Ecto neural progenitor cell (in vitro differentiated cells): ENCODE results near the gene C10orf143.
"Not testable (repeated sequence)": the region's sequence is repeated elsewhere in the genome, so short reads cannot be mapped to it uniquely, and the experiment has no call there.

Experiments used
- DNase-seq: peaks from one replicate; pipeline ENCODE4 v3.0.0-alpha.2; 2018; ENCODE audit warnings: low spot score

C10orf143 gene

DNA sequence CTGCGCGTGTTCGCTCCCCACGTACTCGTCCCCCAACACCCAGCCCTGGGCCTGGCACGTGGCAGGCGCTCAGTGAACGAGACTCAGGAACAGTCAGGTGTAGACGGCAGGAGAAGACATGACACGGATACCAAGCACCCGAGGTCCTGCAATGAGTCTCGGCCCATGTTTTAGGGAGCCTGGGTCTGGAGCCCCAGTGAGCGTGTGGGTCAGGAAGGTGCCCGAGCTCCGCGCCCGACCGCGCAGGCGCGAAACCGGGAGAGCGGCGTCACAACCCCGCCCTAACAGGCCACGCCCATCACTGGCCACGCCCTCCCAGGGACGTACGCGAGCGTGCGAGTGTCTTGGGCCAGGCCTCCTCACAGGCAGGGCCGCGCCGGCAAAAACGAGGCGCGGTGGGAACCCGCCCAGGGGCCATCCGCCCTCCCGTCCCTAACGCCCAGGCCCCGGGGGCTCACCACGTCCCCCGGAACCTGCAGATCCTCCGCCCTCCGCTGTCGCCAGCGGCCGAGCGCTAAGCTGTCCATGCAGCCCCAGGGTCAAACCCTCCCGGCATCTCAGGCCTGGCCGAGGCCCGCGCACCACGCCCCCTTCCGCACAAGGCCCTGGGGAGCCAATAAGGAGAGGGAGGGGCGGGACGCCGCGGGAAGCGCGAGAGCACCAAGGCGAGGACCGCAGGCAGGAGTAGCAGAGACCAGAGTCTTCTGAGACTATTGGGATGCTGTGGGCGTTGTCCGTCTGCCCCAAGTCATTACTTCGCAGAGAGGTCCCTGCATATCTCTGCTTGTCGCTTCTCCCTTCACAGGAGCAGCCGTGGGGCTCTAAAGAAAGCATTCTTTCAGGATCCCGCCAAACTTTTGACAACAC is at the start of gene C10orf143:
TSS of gene C10orf143 (minus strand) at position 585 of the 867 bp plus-strand sequence. CDS start at position 527, 58 bp downstream.
- peak; percentile 98 for DNase-seq

GRCh38 chr10:130159192-130159794 is 48.7 kb upstream of the C10orf143 start:
- DNase-seq, result no peak

GRCh38 chr10:130146042-130146441 is 35.4 kb upstream of the C10orf143 start:
- no peak for DNase-seq

GRCh38 chr10:130141878-130142277 is 31.2 kb upstream of the C10orf143 start:
- no peak for DNase-seq

- DNase-seq, result no peak
Observed at GRCh38 chr10:130141460-130141859, 30.8 kb upstream of the C10orf143 start.

DNA sequence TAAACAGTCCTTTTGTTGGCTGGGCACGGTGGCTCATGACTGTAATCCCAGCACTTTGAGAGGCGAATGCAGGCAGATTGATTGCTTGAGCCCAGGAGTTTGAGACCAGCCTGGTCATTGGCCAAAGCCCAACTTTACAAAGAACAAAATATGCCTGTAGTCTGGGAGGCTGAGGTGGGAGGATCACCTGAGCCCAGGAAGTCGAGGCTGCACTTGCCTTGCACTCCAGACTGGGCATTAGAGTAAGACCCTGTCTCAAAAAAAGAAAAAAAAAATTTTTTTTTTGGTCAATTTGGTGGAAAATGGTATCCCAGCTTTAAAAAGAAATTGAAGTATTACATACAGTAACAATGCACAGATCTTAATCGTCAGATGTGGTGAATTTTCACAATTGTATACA is 30.4 kb upstream of the C10orf143 start:
- no peak for DNase-seq

DNA sequence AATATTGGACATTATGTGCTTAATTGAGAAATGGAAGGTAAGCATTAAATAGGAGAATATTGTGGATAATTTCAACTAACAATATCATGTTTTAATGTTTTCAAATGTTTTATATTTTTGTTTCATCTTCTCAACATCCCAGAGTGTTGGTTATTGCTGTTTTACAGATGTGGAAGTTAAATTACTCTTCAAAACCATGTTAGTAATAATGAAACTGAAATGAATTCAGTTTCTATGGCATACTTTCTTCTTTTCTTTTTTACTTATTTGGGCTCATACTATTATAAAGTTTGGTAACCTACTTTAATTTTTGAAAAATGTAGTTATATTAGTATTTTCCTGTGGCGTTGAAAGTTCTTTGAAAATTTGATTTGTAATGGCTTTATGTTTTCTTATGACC is 29.8 kb upstream of the C10orf143 start:
- DNase-seq, result no peak

GRCh38 chr10:130138479-130138866 is 27.8 kb upstream of the C10orf143 start:
- DNase-seq, result no peak

GRCh38 chr10:130137659-130138478 is 27.2 kb upstream of the C10orf143 start:
- no peak for DNase-seq

- no peak for DNase-seq
Observed at GRCh38 chr10:130137090-130137448, 26.4 kb upstream of the C10orf143 start.

GRCh38 chr10:130136226-130137089 is 25.8 kb upstream of the C10orf143 start, which contains the start of gene GLRX3:
GLRX3 (plus strand) TSS chr10:130136391; CDS start chr10:130136421, 30 bp downstream.
- peak; percentile 94 for DNase-seq

DNA sequence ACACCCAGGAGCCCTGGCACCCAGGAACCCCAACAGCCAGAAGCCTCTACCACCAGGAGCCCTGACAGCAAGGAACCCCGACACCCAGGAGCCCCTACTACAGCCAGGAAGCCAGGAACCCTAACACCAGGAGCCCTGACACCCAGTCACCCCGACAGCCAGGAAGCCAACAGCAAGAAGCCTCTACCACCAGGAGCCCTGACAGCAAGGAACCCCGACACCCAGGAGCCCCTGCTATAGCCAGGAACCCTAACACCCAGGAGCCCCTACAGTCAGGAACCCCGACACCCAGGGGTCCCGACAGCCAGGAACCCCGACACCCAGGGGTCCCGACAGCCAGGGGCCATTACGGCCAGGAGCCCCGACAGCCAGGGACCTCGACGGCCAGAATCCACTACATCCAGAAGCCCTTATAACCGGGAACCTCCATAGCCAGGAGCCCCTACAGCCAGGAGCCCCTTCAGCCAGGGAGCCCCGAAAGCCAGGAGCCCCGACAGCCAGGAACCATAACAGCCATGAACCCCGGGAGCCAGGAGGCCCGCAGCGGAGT is 25.1 kb upstream of the C10orf143 start:
- DNase-seq, result no peak

- no peak for DNase-seq
Observed at GRCh38 chr10:130128922-130129321, 18.3 kb upstream of the C10orf143 start.

GRCh38 chr10:130128062-130128781 is 17.6 kb upstream of the C10orf143 start:
- DNase-seq, result no peak

DNA sequence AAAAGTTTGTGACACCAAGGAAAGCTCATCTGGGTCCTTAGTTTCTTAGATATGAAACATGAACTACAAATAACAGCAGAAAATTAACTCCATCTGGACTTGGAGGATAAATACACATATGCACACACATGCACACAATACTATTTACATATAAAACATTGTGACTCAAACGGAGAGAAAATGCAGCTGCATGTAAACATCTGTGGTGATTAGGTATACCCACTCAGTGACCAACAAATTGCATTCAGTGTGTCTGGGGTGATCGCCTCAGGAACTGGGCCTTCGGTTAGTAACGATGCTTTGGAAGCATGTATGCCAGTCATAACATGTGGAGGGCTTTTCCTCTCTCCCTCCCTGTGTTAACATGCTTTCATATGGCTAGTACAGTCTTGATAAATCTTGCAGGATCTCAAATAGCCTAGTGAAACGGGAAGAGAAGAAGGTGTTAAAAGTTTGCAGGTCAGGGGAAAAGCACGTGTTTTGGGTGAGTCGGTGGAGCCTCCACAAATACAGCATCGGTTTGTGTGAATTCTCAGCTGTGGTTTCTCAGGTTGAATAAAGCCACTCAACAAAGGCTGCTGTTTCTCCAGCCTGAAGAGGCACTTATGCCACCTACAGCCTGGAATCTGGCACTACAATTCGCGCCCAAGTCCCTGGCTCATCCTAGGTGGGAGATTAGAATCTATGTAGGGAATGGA is 16.9 kb upstream of the C10orf143 start:
- peak; percentile 72 for DNase-seq

- DNase-seq, result no peak
Observed at GRCh38 chr10:130121486-130122079, 11.0 kb upstream of the C10orf143 start.

- DNase-seq, result not testable (repeated sequence)
Observed at GRCh38 chr10:130117535-130117934, 6.9 kb upstream of the C10orf143 start.

DNA sequence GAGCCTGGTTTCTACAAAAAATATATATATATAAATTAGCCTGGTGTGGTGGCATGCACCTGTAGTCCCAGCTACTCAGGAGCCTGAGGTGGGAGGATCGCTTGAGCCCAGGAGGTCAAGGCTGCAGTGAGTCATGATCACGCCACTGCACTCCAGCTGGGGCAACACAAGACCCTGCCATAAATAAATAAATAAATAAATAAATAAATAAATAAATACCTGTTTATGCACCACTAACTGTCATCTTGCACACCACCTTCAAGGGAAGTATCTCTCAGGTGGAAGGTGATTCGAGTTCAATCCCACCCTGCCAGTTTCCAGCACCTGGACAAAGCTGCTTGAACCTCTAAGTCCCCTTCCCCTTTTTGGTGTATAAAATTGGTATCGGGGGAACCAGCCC is 6.3 kb upstream of the C10orf143 start:
- DNase-seq, result not testable (repeated sequence)

DNA sequence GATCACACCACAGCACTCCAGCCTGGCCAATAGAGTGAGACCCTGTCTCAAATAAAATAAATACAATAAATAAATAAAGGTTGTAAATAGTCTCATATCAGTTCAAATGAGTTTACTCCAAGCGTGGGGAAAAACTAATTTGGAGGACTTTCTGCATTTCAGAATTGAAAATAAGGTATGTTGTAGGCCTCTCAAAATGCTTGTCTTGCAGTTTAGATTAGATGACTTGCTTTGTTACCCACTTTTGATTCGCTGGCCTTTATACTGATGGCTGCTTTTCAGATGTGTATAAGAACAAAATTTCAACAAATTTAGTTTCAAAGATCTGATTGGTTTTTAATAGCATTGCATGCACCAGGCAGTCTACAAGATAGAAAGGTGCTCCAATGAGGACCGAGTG is 2.2 kb upstream of the C10orf143 start:
- DNase-seq, result no peak

GRCh38 chr10:130111852-130112180 is 1.2 kb upstream of the C10orf143 start:
- DNase-seq, result no peak
